ENCODE results near the gene KRR1. TPM values are rescaled to one million over a fixed set of nuclear protein-coding genes. Genes with fewer than 3 reads are reported as not detected.

KRR1 gene
- total RNA-seq, result 71.2 and 71.3 TPM in 2 replicates
- long read RNA-seq, full-length matches to known transcripts, result 69 of 106 reads
- long read RNA-seq, partial matches to known transcripts, result 11 of 106 reads
- long read RNA-seq, other reads (novel, unspliced or antisense), result 26 of 106 reads

GRCh38 chr12:75511116-75512048 lies at the start of gene KRR1:
Gene KRR1 (minus strand): TSS chr12:75511609. CDS start chr12:75511597, 12 bp downstream.
- peaks cover 2% of the 10 kb centered on the region for H3K36me3 Mint-ChIP-seq (ENCODE audit: insufficient read depth)
- peak within 1 kb of the TSS; percentile 100 for H3K4me3 Mint-ChIP-seq (ENCODE audit: low read depth)
- peaks cover 27% of the 10 kb centered on the region for H3K4me1 Mint-ChIP-seq (ENCODE audit: low read depth)
- peak within 1 kb of the TSS; percentile 99 for H3K27ac Mint-ChIP-seq
- DNase-seq (ENCODE audit: low spot score, unreplicated experiment), result peak; percentile 69
- peak; percentile 21 for TF ChIP-seq CTCF (IDR thresholded peaks at IDR 0.05; ENCODE audit: unreplicated experiment)
- H3K27me3 Mint-ChIP-seq, result no peaks in the 10 kb centered on the region
- no peaks in the 10 kb centered on the region for H3K9me3 Mint-ChIP-seq (ENCODE audit: low read depth)

GRCh38 chr12:75560167-75560566 lies 48.8 kb upstream of the KRR1 start:
- H3K4me3 Mint-ChIP-seq (ENCODE audit: low read depth), result no peak overlapping the region
- no peaks in the 10 kb centered on the region for H3K27me3 Mint-ChIP-seq
- H3K9me3 Mint-ChIP-seq (ENCODE audit: low read depth), result peaks cover under 1% of the 10 kb centered on the region
- no peak for DNase-seq (ENCODE audit: low spot score, unreplicated experiment)
- peaks cover 42% of the 10 kb centered on the region for H3K4me1 Mint-ChIP-seq (ENCODE audit: low read depth)
- peak; percentile 33 for TF ChIP-seq CTCF (IDR thresholded peaks at IDR 0.05; ENCODE audit: unreplicated experiment)
- no peaks in the 10 kb centered on the region for H3K36me3 Mint-ChIP-seq (ENCODE audit: insufficient read depth)
- peak overlapping the region; percentile 36 for H3K27ac Mint-ChIP-seq

GRCh38 chr12:75558287-75558686 lies 46.9 kb upstream of the KRR1 start:
- Mint-ChIP-seq H3K4me1 (ENCODE audit: low read depth) (peaks cover 52% of the 10 kb centered on the region), H3K27me3 (no peaks in the 10 kb centered on the region), H3K4me3 (ENCODE audit: low read depth) (peak overlapping the region; percentile 3), H3K36me3 (ENCODE audit: insufficient read depth) (no peaks in the 10 kb centered on the region), H3K27ac (peak overlapping the region; percentile 17), H3K9me3 (ENCODE audit: low read depth) (no peaks in the 10 kb centered on the region)
- TF ChIP-seq CTCF (IDR thresholded peaks at IDR 0.05; ENCODE audit: unreplicated experiment), result no peak
- DNase-seq (ENCODE audit: low spot score, unreplicated experiment), result no peak

GRCh38 chr12:75556311-75556899 lies 45.0 kb upstream of the KRR1 start:
- Mint-ChIP-seq H3K9me3 (ENCODE audit: low read depth) (no peaks in the 10 kb centered on the region), H3K27me3 (no peaks in the 10 kb centered on the region), H3K4me3 (ENCODE audit: low read depth) (no peak overlapping the region), H3K27ac (no peak overlapping the region), H3K4me1 (ENCODE audit: low read depth) (peaks cover 54% of the 10 kb centered on the region), H3K36me3 (ENCODE audit: insufficient read depth) (no peaks in the 10 kb centered on the region)
- DNase-seq (ENCODE audit: low spot score, unreplicated experiment), result no peak
- no peak for TF ChIP-seq CTCF (IDR thresholded peaks at IDR 0.05; ENCODE audit: unreplicated experiment)

- no peaks in the 10 kb centered on the region for H3K9me3 Mint-ChIP-seq (ENCODE audit: low read depth)
- peaks cover 56% of the 10 kb centered on the region for H3K4me1 Mint-ChIP-seq (ENCODE audit: low read depth)
- H3K36me3 Mint-ChIP-seq (ENCODE audit: insufficient read depth), result no peaks in the 10 kb centered on the region
- no peak overlapping the region for H3K27ac Mint-ChIP-seq
- TF ChIP-seq CTCF (IDR thresholded peaks at IDR 0.05; ENCODE audit: unreplicated experiment), result no peak
- no peak overlapping the region for H3K4me3 Mint-ChIP-seq (ENCODE audit: low read depth)
- no peaks in the 10 kb centered on the region for H3K27me3 Mint-ChIP-seq
- DNase-seq (ENCODE audit: low spot score, unreplicated experiment), result no peak
These were observed 43.1 kb upstream of the KRR1 start for GRCh38 chr12:75554556-75554880.
